Activated CD8-positive, alpha-beta memory T cell treated with anti-CD3 and anti-CD28 coated beads for 4 hours (primary cell): ENCODE results near the gene SIRT7.
A peak's percentile ranks its signal among the peaks of the same experiment; 100 is the strongest.

Experiments used
- DNase-seq, 2 donors: peaks; one replicate each; pipeline ENCODE4 v3.0.0-alpha.2; 2020; ENCODE audit warnings: low read depth in 2 of 2

SIRT7 gene

DNA sequence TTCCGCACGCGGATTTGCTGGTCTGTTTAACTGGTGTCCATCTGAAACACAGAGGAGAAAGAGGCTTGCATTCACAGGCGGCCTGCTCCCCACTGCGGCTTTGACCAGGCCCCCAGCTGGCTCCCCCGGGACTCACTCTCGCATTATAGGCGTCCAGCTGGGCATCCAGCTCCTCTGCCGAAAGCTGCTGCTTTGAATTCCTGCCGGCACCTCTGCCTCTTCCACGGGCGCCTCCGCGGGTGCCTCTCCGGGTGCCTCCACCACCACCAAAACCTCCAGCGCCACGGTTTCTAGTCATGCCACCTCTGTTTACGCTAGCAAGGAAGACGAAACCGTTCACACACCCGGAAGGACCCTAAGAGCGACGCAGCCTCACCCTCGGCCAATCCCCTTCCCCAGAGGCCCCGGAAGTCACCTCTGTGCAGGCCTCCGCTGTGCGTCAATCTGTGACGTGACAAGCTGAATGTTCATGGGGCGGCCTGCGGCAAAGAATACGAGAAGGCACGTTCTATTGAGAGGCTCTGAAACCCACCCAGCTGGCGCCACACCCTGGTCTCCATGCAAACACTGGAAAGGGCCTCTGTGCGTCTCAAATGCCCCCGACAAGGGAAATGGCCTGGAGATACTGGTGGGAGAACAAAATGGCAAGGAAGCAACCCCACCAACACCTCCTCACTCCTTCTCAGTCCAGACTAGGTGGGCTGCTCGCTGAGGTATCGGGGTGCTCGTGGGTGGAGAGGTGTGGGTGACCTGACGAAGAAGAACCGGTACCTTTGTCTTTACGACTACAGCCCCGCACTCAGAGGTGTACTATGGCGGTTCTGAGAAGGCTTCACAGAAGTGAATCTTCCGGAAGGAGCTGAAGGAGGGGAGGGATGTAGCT lies 29.6 kb downstream of the SIRT7 start:
- DNase-seq = no peak

DNA sequence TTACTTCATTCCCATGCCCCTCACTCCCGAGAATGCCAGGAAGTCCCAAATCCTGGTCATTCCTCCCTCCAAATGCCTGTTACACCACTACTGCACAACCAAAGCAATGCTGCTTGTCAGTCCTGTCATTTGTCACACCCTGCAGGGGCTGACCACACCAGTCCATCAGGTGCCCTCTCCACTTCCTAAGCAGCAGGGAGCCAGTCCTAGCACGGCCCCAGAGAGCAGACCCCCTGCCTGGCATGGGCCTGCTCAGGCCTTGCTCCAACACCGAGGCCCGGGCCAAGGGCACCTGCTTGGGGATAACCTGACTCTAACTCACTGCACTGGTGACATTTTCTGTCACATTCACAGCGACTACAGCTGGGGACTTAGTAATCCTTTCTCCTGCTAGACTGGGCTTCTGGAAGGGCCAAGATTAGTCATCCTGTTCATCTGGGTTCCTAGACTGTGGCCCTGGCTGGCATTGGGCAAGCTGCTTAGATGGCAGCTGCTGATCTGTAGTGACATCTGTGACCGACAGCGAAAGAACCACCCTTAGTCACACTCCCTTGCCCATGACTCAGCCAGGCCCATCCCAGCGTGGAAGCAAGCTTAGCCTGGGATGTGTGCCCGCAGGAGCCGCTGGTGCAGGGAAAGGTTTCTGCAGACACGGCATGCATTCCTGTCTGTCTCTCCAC lies 32.0 kb downstream of the SIRT7 start:
- no peak for DNase-seq

DNA sequence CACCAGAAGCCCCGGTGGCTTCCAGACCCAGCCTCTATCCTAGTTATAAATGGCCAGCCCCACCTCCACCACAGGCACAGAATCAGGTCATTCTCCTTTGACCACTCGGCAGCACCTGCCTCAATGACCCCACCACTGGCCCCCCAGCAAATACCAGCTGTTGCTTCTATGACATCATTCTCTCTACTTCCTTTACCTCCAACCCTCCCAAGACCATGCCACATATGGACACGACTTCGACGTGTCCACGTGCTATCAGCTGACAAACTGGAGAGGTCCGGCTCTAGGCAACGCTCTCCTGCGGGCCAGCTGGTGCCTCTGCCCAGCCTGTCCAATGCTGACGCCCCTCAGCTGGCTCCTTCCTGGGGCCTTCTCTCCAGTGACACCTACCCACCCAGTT lies 32.5 kb downstream of the SIRT7 start:
- no peak for DNase-seq

DNA sequence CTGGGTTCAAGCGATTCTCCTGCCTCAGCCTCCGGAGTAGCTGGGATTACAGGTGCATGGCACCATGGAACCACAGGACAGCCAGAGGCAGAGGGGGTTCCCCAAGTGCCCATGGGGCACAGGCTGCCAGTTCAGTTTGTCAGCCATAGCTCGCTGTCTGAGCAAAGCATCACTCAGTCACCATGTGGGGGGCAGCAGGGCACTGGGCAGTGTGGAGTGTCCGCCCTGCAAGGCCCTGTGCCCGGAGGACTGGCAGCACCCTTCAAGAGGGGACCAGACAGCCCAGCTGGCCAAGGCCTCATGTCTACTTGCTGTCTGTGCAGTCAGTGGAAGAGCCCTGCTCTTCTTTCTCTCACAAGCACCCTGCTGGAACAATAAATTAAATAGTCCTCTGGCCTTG lies 33.0 kb downstream of the SIRT7 start:
- DNase-seq = no peak

DNA sequence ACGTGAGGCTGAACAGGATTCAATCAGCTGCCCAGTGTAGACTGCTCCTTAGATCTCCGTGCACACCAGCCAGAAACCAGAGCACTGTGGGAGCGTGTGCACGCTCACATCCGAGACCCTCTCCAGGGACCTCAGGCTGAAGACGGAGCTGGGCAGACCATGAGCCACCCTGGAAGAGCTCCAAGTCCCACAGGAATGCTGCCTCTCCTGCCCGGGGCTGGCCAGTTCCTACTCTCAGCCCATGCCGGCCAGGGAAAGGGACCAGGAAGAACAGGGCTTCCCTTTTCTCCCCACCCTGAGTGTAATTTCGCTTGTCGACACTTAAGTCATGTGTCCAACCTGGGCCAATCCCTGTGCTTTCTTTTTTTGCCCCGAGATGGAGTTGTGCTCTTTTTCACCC lies 33.5 kb downstream of the SIRT7 start:
- DNase-seq = no peak

DNA sequence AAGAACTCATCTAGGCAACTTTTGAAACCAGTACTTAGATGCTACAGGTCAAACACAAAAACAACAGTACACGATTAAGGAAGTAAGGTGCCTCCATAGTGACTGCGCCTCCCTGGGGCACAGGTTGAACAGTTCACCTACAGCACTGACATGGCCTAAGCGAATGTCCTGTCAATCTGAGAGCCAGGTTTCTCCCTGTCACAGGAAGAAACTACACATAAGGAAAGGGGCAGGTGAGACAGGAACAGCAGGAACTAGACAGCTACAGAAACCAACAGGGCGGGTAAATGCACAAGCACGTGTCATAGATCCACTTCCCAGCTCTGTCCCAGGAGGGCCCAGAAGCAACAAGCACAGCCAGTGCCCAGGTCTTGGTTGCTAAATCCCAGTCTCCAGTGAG lies 38.9 kb downstream of the SIRT7 start:
- no peak for DNase-seq

DNA sequence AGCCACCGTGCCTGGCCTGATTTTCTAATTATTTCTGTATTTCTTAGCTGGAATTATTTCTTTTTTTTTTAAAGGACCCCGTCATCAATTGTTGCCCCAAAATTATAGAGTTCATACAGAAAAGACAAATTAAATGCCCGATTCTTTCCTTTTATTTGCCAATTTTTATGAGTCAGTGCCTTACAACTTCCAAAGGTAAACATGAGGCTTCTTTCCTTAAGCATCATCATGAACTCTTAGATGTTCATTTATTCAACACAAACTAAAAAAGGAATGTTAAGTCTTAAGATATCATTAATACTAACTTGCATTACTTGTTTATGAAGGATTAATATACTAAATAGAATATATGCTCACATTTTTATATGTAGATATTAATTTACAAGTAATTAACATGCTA lies 39.7 kb downstream of the SIRT7 start:
- no peak for DNase-seq

DNA sequence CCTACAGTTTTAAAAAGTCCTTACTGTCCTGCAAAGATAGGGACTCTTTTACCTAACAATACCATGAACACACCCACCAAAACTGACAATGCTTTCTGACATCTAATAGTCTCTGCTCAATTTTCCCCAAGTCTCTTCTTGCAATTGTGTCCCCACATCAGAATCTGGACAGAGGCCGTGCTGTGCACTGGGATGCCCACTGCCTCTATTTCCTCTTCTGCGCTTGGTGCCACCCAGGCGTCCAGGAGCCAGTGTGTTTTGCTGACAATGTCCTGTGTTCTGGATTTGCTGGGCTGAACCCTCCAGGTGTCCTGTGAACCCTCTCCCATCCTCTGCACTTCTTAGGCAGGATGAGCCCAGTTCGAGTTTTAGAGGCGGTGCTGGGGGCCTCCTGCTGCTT lies 40.4 kb downstream of the SIRT7 start:
- DNase-seq = no peak

DNA sequence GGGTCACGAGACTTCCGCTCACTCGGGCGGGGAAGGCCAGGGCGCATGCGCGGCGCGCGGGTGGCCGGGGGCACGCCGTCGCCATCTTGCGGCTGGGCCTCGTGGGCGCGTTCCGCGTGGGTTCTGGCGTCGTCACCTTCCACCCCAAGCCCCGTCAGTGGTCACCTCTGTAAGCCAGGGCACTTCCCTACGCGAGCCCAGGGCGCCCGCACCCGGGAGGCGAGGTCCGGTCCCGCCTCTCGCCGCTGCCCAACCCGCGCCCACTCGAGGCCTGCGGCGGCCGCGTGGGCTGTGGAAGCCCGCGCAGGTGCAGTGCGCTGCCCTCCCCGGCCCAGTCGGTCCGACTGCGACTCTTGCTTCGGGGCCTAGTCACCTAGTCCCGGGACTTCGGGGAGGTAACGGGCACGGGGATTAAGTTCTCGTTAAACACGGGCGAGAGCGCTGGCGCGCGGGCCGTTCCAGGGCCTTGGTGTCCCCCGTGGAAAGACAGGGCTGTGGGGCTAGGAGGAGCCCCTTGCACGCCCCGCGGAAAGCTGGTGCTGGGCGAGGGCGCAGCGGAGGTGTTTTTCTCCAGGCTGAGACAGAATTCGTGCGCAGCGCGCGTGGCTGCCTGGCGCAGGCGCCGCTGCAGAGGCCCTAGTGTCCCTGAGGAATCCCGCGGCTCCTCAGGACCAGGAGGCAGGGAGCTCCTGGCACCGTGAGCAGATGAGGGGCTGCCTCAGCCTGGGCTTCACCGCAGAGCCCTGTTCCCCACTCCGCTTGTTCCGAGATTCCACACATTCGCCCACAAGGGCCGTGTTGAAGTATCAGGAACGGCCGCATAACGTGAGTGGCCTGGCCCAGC lies 46.4 kb downstream of the SIRT7 start:
- DNase-seq = peak; percentile 93

DNA sequence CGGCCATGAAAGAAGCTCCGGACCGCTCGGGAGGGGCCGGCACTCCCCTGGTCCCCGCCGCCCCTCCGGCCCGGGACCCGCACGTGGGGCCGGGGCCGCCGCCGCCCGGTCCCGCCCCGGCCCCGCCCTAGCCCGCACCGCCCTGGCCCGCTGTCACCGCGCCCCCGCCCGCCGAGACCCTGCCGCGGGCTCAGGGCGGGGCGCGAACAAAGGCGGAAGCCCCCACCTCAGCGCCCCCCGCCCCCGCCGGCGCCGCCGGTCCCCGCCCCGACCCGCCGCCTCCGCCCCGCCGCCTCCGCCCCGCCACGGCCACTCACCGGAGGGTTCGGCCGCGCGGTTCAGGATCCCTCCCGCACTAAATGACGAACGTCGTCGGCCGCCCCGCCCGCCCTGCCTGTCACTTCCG lies 47.0 kb downstream of the SIRT7 start, which contains the start of gene ARHGDIA:
ARHGDIA (minus strand) TSS at position 357 of the 406 bp plus-strand sequence. CDS start 1,407 bp downstream, outside the sequence.
- no peak for DNase-seq

DNA sequence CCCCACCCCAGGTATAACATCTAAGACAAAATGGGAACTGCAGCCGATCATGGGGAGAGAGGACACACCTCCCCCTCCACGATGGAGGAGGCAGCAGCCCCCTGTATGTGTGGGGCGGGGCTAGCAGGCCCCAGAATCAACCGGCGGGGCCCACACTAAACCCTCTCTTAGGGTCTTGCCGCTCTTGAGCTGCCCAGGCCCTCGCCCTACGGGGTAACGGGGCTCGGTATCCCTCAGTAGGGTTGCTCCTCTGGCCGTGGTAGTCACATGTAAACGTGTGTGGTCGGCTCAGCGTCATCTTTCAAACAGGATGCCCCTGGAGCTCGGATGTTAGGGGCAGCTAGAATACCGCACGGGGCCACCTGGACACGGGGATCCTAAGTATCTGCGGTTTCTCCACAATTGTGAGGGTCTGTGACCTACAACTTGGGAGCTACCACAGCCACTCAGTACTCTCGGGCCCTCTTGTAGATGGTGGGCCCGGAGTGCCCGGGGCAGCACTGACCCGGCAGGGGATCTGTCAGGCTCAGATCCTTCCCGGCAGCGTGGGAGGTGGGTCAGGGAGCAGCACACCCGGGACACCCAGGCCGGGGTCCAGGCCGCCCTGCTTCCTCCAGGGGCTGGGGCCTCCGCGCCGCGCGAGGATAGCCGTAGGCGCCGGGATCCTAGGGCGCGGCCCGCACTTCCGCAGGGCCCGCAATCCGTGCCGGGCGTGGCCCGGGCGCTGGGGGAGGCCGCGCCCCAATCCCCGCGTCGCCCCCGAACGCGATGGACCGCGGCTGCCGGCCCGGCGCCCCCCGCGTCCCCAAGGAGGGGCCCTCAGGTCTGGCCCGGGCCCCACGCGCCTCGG lies 47.6 kb downstream of the SIRT7 start:
- no peak for DNase-seq

DNA sequence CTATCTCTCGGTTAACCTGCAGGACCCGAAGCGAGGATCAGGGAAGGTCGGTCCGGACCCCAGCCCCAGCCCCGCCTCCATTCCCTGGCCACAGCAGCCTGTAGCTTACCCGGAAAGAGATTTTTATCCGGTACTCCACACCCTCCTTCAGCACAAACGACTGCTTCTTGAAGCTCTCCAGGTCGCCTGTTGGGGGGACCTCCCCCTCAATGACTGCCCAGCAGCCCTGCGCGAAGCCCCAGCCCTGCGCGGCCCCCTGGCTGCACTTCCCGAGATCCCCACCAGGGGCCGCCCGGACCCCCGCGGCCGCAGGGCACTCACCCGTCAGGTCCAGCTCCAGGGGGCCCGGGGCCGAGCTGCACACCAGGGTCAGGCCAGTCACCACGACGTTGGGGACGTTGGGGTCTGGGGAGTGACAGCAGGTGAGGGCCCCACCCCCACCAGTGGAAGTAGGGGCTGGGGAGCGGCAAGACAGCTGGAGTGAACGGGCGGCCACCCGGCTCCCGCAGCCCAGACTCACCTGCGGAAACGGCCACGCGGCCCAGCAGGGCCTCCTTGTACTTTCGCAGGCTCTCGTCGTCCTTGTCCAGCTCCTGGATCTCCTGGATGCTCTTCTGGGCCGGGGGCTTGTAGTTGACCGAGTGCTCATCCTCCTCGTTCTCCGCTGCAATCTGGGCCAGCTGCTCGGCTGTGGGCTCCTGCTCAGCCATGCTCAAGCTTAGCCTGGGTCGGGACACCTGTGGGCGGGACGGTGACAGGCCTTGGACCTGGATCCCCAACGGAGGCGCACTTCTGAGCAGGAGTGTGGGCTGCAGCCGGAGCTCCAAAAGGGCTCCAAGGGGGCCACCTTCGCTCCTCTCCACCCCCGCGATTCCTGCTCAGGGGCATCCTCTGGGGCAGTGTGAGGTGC lies 48.5 kb downstream of the SIRT7 start:
- no peak for DNase-seq

DNA sequence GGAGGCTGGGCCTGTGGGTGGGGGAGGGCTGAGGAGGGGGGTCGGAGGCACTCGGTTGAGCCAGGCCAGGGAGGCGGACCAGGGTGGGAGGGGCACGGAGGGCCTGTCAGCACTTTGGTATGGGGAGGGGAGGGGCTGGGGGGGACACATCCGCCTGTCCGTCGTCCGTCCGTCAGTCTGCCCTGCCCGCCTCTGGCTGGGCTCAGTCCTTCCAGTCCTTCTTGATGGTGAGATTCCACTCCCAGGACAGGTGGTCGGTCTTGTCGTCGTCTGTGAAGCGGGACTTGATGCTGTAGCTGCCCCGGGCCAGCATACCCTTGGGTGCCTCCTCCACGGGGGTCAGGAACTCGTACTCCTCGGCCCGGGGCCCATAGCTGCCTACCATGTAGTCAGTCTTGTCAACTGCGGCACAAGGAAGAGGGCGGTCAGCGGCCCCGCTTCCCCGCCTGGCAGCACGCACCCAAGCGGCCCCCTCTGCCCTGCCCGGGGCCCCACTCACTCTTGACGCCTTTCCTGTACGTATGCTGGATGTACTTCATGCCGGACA lies 49.2 kb downstream of the SIRT7 start:
- DNase-seq = no peak

DNA sequence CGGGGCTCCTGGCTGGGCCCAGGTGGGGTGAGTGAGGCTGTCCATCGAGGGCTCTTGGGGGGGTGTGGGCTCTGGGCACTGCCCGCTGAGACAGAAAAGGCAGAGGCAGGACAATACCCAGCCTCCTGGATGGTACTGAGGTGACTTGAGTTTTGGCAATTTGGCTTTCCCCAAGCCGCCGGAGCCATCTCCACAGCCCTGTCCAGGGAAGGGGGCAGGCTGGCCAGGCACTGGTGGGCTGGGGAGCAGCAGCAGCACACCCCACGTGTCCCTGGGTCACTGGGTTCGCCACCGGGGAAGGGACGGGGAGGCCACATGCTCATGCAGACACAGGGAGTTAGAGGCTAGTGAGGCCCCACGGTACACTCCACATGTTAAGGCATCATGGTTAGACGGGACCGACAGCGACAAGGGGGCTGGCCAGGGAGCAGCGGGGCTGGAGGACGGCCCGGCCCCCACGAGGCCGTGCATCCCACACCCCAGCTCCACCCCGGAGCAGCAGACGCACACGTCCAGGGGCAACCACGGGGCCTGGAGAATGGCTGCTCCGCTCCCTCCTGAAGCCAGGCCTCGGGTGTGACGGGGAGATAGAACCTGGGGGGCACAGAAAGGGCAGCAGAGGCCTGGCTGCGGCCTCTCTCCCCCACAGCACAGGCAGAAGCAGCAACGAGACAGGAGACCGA lies 49.8 kb downstream of the SIRT7 start:
- no peak for DNase-seq

DNA sequence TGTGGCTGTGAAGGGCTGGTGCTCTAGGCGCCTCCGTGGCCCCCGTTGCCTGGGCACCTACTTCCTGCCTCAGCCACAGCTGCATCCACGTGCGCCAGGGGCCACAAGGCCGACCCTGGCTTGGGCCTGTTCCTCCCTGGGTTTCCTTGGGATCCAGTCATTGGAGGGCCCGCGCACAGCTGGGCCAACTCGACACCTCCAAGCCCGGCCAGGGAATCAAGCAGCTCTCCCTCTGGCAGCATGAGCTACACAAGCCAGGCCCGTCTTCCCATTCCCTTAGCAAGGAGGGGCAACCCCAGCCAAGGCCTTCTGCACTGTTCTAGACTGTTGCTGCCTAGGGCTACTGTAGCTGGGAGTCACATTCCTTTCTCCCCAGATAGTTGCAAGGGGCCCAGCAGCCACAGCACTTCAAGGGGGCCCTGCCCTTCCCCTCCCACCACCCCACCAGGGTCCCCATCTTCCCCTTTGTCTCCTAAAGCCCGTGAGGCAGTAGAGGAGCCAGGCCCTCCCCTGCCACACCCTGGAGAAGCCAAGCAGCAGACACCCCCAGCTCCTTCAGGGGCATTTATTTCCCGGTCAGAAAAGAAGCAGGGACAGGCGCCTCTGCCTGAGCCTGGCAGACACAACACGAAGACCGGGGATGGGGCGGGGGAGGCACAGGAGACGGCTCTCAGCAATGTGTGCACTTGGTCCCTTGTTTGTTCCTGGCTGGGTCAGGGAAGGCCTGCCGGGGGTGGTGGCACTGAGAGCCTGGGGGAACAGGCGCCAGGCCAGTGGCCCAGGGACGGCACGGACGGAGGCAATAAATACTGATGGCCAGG lies 50.6 kb downstream of the SIRT7 start:
- DNase-seq = no peak

DNA sequence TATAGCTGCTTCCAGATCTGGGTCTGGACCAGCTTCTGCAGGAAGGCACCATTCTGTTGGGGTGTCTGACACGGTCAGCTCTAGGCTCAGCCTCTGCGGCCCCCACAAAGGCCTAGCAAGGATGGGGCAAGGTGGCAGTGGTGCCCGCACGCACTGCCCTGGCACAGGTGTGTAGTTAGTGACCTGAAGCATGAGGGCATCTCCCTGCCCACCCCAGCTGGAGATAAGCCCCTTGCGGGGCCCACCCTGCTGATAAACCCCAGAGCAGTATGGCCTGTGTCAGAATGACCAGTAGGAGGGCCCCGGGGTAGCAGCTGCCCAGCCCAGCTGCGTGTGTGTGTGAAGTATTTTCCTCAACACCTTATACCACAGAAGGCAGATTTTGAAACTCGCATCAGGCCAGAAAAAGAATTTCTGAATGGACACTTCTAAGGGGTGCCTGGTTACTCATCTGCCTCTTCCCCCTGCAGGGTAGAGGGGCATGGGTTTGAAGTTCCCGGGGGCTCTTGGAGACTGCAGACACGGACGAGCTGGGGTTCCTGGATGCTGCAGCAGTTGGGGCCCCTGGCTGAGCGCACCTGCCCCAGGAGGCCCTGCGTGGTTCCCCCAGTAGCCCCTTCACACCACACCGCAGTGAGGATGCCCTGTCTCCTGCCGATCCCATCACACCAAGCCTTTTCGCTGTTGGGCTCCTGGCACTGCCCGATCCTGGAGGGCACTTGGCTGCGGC lies 51.4 kb downstream of the SIRT7 start:
- DNase-seq = no peak

DNA sequence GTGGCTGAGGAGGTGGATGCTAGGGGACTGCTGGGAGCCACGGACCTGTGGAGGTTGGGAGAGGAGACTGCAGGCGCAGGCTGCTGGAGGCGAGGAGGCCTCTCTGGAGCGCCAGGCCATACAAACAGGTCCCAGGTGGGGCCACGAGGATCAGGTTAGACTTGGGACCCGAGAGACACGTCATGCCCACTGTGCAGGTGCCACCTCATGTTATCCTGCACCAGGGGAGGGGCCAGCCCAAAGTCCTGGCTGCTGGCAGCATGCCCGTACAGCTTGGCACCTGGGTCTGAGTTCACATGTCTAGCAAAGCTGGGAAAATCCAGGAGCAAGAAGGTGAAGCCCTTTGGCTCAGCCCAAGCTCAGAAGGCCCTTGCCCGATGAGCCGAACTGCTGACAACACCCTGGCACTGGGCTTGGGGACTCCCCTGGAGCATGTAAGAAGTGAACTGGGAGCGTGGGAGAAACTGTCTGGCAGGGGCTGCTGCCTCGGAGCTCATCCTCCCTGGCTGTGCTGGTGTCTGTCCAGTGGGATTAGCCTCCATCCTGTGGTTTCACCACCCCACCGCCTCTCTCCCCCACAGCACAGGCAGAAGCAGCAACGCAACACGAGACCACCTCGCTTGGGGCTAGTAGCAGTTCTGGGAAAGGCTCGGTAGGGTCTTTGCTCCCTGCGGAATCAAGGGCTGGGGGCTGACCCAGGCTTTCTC lies 52.1 kb downstream of the SIRT7 start:
- no peak for DNase-seq
